Cerebellar nuclear complex (tissue), 1 donor: Measurements from ENCODE around the gene OR10H5.
A peak's percentile ranks its signal among the peaks of the same experiment; 100 is the strongest.
"Not testable (repeated sequence)": the region's sequence is repeated elsewhere in the genome, so short reads cannot be mapped to it uniquely, and the experiment has no call there.

Experiments
- DNase-seq, 2 experiments: peaks; one replicate each; lab custom pipeline; 2025; lab: John Stamatoyannopoulos, UW

The OR10H5 gene, protein sequence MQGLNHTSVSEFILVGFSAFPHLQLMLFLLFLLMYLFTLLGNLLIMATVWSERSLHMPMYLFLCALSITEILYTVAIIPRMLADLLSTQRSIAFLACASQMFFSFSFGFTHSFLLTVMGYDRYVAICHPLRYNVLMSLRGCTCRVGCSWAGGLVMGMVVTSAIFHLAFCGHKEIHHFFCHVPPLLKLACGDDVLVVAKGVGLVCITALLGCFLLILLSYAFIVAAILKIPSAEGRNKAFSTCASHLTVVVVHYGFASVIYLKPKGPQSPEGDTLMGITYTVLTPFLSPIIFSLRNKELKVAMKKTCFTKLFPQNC

GRCh38 chr19:15787611-15788155 lies at the start of gene OR10H5:
Gene OR10H5 (plus strand): TSS chr19:15787661. CDS start chr19:15794049, 6,388 bp downstream.
- no peak for DNase-seq

DNA sequence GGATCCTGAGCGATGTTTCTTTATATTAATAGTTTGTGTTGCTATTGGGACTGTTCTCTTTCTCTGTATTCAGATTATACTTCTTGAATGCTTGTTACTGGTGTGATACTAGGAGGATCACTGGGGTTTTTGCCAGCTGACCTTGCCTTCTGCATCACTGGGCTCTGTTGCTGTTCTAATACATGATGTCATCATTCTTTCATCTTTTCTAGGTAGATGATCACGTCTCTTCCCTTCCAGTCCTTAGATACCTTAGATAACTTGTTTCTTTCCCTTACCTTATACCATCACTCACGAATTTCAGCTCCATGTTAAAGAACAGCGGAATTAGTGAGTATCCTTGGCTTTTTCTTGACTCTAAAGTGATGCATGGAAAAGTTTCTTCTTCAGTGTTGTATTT lies 49.7 kb upstream of the OR10H5 start, which contains the start of gene OR10H3:
OR10H3 (plus strand) TSS at position 264 of the 400 bp plus-strand sequence. CDS start 3,408 bp downstream, outside the sequence.
- no peak for DNase-seq

DNA sequence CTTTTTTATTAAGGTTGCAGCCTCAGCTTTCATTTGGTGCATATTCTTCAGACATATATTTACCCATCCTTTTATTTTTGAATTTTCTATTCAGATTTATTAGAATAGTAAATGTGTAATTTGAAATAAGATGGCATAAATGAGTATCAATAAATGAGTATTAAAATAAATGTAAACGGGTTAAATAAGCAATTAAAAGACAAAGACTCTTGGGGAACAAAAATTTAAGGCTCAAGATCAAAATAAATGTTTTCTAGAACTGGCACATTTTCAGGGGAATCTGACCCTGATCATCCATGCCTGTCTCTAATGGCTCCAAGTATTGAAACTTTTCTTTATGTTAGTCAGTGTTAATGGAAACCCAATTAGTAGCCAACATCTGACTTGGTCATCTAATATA lies 46.7 kb upstream of the OR10H5 start:
- no peak for DNase-seq

- DNase-seq: no peak
Observed at GRCh38 chr19:15748239-15748638, 39.2 kb upstream of the OR10H5 start.

GRCh38 chr19:15758379-15758778 lies 29.1 kb upstream of the OR10H5 start:
- DNase-seq: no peak

DNA sequence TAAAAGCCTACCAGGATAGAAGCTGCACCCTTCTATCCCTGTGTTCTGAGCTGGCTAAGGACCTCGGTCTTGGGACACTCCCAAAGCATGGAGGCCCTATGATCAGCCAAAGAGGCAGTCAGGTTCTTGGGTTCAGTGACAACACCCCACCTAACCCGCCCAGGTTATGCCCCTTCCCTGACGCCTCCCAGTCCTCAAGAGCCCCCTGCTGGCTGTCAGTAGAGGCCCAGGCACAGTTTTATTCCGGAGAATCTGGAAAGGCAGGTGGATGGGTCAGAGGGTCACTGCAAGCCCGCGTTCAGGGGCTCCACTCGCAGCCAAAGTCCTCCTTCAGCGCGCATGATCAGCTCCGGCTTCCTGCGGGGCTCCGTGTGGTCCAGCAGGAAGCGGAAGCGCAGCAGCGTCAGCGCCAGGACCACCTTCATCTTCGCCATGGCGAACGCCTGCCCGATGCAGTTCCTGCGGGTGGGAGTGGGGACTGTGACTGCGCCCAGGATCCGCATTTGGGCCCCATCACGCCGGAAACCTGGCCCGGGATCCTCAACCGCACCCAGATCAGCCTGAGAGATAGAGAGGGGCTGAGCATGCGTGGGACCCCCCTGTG lies 27.4 kb upstream of the OR10H5 start:
- no peak for DNase-seq

- DNase-seq: no peak
Observed at GRCh38 chr19:15769586-15769985, 17.9 kb upstream of the OR10H5 start.

GRCh38 chr19:15774159-15774558 lies 13.3 kb upstream of the OR10H5 start:
- DNase-seq: not testable (repeated sequence)

- DNase-seq: no peak
Observed at GRCh38 chr19:15775249-15775648, 12.2 kb upstream of the OR10H5 start.

GRCh38 chr19:15776264-15776663 lies 11.2 kb upstream of the OR10H5 start:
- no peak for DNase-seq

DNA sequence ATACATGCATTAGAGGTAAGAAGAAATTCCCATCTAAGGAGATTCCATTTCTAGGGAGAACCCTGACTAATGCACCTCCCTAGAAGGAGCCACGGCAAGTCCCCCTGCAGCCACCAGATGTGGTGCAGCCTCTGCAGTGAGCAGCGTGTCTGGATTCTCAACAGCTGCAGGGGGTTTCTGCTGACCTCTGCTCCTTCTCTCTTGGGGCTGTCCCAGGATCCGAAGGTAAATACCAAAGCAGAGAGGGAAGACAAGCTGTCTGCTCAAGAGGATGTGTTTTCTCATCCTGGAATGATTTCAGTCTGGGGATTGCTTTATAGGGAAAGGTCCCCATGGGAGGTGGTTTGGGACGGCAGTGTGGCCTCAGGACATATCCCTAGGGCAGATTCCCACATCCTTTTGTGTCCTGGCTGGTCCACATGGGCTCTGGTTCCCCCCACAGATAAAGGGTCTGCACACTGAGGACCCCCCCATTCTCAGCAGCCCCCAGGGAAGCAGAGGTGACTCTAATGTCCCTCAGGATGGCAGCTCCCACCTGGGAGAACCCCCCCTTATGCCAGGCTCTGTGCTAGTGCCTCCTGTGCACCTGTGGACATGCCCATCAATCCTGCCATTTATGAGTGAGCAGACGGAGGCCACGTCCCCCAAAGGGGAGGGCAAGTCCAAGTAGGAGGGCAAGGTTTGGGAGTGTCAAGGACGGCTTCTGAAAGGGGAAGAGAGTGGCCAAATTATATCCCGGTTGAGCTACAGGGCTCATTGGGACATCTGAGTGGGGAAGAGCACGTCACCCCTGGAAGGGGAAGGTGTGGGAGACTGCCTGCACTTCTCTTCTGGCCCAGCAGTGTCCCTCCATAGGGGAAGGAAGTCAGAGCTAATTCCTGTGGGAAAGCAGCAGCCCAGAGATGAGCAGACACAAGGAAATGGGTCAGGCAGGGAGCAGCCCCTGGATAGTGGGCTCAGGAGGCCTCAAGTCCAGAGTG lies 10.2 kb upstream of the OR10H5 start:
- no peak for DNase-seq

GRCh38 chr19:15779756-15780476 lies 7.5 kb upstream of the OR10H5 start:
- peak; percentile 58 to 85 for DNase-seq

DNA sequence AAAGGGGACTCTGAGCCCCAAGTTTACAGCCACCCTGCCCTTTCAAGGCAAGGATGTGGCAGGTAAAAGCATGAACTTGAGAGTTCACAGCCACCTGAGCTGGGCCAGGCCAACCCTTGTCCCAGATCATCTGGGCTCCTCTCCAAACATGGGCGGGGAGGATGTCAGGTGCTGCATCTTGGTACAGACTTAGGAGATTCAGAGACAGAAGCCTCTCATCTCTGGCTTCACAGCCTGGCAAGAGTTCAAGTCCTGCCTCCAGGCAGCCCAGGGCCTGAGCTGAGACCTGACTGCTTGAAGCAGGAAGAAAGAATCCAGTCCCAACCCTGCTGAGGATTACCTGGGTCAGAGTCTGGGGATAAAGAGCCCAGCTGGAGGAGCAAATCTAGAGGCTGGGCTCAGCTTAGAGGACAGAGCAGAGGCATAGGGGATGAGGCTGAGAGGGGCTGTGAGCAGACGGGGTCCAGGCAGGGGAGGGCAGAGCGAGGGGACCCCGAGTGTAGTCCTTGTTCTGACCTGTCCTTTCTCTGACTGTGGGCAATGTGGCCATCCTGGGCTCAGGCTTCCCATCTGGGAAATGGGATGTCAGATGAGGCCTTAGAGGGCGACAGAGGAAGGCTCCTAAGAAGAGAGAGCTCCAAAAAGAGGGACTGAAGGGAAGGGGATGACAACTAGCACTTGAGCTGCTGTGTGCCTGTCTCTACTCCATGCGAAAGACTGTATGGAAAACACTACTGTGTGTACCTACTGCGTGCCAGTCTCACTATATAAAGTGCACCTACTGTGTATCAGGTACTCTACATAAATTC lies 6.6 kb upstream of the OR10H5 start:
- no peak for DNase-seq

GRCh38 chr19:15781661-15782060 lies 5.8 kb upstream of the OR10H5 start:
- DNase-seq: no peak

DNA sequence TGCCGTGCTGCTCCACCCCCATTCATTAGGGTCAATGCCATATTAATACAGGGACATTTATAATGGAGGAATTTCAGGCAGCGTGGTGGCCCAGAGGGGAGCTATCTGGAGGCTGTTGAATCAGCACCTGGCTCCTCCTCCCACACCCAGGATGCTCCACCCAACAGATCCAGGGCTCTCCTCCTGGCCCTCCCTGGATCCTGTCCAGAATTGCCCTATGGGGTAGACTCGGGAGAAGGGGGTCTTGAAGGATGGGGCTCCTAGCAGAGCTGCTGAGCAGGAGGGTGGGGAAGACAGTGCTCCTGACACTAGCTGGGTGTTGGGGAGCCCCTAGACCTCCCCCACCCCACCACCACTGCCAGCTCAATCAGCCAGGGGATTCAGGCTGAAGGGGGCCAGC lies 5.2 kb upstream of the OR10H5 start:
- DNase-seq: no peak

DNA sequence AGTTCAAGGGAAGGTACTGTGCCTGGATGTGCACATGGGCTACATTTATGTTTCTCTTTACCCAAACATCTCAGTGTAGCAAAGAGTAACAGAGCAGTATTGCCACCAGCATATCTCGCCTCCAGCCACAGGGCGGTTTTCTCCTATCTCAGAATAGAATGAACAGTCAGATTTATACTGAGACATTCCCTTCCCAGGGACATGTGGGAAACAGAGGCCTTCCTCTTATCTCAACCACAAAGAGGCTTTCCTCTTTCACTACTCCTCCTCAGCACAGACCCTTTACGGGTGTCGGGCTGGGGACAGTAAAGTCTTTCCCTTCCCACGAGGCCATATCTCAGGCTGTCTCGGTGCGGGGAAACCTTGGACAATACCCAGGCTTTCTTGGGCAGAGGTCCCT lies 4.6 kb upstream of the OR10H5 start:
- DNase-seq: not testable (repeated sequence)

GRCh38 chr19:15788594-15789270 lies 1.3 kb downstream of the OR10H5 start:
- no peak for DNase-seq

DNA sequence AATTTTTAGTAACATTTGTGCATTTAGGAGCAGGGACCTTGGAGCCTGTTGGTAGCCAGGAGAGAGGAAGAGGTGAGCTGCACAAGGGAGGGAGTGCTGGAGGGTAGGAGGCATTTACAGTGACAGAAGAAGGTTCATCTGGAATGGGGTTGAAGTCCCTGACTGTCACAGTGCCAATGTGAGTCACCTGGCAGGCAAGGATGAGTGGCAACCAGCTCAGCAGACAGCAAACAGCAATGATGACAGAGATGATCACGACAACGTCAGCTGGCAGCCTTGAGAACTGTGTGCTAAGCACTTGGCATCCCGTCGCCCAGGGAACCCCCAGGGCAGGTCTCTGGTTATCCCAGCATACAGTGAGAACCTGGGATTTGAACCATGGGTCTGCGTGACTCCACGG lies 2.6 kb downstream of the OR10H5 start:
- no peak for DNase-seq

DNA sequence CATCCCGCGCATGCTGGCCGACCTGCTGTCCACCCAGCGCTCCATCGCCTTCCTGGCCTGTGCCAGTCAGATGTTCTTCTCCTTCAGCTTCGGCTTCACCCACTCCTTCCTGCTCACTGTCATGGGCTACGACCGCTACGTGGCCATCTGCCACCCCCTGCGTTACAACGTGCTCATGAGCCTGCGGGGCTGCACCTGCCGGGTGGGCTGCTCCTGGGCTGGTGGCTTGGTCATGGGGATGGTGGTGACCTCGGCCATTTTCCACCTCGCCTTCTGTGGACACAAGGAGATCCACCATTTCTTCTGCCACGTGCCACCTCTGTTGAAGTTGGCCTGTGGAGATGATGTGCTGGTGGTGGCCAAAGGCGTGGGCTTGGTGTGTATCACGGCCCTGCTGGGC lies 6.8 kb downstream of the OR10H5 start:
- not testable (repeated sequence) for DNase-seq

- DNase-seq: no peak
Observed at GRCh38 chr19:15810335-15810734, 22.9 kb downstream of the OR10H5 start.
